Activated CD4-positive, CD25-positive, alpha-beta regulatory T cell treated with anti-CD3 and anti-CD28 coated beads, Interleukin-2, amount 50 U/mL, for 16 hours (primary cell): ENCODE data around the gene SAGE1.
"Not testable (repeated sequence)": the region's sequence is repeated elsewhere in the genome, so short reads cannot be mapped to it uniquely, and the experiment has no call there.

Experiments used
- DNase-seq: peaks from one replicate; pipeline ENCODE4 v3.0.0-alpha.2; 2020; ENCODE audit warnings: low read depth, low spot score

SAGE1 gene, protein sequence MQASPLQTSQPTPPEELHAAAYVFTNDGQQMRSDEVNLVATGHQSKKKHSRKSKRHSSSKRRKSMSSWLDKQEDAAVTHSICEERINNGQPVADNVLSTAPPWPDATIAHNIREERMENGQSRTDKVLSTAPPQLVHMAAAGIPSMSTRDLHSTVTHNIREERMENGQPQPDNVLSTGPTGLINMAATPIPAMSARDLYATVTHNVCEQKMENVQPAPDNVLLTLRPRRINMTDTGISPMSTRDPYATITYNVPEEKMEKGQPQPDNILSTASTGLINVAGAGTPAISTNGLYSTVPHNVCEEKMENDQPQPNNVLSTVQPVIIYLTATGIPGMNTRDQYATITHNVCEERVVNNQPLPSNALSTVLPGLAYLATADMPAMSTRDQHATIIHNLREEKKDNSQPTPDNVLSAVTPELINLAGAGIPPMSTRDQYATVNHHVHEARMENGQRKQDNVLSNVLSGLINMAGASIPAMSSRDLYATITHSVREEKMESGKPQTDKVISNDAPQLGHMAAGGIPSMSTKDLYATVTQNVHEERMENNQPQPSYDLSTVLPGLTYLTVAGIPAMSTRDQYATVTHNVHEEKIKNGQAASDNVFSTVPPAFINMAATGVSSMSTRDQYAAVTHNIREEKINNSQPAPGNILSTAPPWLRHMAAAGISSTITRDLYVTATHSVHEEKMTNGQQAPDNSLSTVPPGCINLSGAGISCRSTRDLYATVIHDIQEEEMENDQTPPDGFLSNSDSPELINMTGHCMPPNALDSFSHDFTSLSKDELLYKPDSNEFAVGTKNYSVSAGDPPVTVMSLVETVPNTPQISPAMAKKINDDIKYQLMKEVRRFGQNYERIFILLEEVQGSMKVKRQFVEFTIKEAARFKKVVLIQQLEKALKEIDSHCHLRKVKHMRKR

DNA sequence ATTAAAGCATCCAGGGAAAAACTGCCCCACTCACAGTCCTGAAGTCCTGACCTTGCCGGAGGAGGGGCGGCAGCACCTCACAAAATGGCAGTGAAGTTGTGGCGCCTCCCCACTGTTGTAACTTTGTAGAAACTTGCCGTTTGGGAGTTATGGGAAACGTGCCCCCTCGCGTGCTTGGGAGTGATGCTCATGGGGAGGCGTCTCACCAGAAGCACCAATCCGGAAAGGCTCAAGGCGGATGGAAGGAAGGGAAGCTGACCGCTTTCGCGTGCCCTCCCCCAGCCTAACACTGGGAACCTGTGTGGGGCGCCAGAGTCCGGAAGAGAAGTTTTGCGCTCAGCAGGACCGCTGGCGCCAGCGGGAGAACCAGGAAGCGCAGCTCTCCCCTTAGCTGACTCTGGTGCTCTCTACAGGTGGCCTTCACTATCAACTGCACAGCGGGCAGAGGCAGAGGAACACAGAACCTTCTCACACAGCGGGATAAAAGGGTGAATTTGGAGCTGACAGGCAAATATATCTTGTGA lies at the start of gene SAGE1, which contains the start of gene CT45A10:
Gene SAGE1, plus strand, starts transcription at position 423 of the 524 bp plus-strand sequence. CDS start 2,527 bp downstream, outside the sequence.
Gene CT45A10, minus strand, starts transcription at position 151 of the 524 bp plus-strand sequence. CDS start 8,100 bp downstream, outside the sequence.
- no peak for DNase-seq

DNA sequence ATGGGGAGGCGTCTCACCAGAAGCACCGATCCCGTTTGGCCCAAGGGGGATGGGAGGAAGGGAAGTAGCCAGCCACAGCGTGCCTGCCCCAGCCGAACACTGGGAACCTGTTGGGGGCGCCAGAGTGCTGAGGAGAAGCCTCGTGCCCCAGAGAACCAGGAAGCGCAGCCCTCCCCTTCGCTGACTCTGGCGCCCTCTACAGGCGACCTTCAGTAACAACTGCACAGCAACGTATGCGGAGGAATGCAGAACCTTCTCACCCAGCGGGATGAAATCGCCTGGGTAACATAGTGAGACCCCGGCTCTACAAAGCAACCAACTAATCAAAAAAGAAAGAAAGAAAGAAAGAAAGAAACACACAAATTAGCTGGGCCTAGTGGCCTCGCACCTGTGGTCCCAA lies 39.1 kb upstream of the SAGE1 start, which contains the start of gene CT45A8:
Gene CT45A8, minus strand, starts transcription at position 101 of the 400 bp plus-strand sequence. CDS start 3,755 bp downstream, outside the sequence.
- DNase-seq: not testable (repeated sequence)

DNA sequence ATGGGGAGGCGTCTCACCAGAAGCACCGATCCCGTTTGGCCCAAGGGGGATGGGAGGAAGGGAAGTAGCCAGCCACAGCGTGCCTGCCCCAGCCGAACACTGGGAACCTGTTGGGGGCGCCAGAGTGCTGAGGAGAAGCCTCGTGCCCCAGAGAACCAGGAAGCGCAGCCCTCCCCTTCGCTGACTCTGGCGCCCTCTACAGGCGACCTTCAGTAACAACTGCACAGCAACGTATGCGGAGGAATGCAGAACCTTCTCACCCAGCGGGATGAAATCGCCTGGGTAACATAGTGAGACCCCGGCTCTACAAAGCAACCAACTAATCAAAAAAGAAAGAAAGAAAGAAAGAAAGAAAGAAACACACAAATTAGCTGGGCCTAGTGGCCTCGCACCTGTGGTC lies 21.8 kb upstream of the SAGE1 start, which contains the start of gene CT45A9:
Gene CT45A9, minus strand, starts transcription at position 101 of the 400 bp plus-strand sequence. CDS start 3,751 bp downstream, outside the sequence.
- DNase-seq: not testable (repeated sequence)

DNA sequence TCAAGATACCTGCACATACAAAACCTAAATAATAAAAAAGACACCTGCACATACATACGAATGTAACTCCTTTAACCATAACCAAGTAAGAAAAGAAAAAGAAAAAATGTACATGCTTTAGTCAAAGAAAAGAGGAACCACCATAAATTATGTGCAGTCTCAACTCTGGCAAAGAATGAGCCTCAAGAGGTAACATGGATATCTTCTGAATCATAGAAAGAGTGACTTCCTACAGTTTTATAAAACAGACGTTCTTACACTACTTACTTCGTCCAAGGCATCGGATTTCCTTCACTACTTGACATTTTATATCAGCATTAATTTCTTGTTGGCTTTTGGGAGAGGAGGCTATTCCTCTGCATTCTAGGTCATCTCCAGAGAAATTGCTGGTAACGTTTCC lies 10.8 kb upstream of the SAGE1 start:
- DNase-seq: not testable (repeated sequence)

DNA sequence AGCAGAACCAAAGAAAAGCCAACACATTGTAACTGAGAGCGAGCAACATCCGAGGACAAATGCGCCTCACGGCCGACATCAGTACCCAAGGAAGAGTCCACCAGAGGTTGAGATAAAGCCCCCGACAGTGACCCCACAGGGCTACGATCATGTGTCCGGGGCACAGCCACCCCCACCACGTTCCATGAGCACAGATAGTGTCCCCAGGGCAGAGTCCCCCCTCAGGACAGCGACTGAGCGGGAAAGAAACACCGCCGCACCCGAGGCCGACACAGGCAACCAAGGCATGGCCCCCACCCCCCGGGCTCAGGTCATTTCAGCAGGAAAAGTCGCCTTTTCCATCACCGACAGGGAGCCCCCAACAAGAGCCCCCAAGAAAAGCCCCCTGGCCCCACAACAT lies 5.3 kb upstream of the SAGE1 start:
- not testable (repeated sequence) for DNase-seq

DNA sequence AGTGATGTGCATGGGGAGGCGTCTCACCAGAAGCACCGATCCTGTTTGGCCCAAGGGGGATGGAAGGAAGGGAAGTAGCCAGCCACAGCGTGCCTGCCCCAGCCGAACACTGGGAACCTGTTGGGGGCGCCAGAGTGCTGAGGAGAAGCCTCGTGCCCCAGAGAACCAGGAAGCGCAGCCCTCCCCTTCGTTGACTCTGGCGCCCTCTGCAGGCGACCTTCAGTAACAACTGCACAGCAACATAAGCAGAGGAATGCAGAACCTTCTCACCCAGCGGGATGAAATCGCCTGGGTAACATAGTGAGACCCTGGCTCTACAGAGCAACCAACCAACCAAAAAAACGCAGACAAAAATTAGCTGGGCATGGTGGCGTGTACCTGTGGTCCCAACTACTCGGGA lies 4.5 kb upstream of the SAGE1 start:
- not testable (repeated sequence) for DNase-seq

DNA sequence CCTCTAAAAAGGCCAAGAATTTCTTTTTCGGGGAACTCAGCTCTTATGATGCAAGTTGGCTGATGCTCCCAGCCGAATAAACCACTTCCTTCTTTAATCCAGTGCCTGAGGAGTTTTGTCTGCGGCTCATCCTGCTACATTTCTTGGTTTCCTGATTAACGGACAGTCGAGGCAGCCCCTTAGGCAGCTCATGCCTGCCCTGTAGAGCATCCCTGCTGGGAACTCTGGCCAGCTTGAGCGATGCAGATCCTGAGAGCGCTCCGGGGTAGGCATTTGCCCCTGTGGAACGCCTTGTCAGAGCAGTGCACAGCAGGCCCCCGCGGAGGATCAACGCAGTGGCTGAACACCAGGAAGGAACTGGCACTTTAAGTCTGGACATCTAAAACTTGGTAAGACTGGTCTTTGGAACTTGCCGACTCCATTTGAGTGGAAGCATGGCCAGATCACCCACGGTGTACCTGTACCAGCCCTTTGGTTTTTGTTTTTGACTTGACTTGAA lies 3.4 kb upstream of the SAGE1 start:
- DNase-seq: no peak

DNA sequence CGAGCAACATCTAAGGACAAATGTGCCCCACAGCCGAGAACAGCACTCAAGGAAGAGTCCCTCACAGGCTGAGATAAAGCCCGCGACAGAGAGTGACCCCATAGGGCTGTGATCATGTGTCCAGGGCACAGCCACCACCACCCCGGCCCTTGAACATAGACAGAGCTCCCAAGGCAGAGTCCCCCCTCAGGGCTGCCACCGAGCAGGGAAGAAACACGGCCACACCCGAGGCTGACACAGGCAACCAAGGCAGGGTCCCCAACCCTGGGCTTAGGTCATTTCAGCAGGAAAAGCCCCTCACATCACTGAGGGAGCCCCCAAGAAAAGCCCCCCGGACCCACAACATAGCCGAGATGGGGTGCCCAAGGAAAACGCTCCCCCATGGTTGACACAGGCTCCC lies 735 bp upstream of the SAGE1 start:
- DNase-seq: no peak

DNA sequence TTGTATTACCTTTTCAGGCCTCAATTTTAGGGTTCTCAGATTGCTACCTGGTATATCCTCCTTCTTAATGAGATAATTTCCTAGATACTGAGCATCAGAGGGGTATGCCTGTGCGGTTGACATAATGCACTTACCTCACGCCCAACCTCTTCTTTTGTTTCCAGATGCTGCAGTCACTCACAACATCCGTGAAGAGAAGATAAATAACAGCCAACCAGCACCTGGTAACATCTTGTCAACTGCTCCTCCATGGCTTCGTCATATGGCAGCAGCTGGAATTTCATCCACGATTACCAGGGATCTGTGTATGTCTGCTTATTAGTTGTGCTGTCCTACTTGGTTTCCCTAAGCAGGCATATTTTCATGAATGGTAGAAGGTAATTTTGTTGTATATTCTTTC lies 16.7 kb downstream of the SAGE1 start:
- no peak for DNase-seq

DNA sequence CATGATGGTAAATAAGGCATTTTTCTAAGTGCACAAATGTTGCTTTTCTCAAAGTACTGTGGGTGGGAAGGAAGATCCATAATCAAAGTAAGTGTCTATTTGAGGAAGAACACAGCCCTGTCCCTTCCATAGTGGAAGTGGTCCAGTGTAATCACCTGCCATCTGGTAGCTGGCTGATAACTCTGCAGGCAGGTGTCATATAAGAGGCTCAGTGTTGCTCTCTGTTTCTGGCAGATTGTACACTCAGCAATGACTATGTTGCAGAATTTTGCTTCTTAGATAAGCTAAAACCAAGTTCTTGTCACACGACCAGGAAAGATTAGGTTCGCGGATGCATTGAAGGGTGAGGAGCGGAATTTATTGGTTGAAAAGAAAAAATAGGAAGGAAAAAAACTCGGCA lies 20.9 kb downstream of the SAGE1 start:
- DNase-seq: no peak

DNA sequence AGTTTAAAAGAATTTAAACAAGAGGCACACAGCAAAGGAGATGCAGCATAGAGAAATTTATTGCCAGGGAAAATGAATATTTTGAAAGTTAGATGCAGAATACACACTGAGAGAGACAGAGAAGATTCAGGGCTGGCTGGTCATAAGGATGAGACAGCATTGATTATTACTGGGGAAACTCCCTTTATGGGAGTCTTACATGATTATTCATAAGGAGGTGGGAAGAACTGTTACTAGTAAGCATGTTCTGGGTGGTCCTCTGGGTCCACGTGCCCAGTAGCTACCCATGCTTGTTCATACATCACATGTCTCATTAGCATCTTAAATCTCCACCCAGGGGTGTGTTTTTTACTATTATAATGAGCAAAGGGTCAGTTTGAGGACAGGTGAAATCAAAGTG lies 27.0 kb downstream of the SAGE1 start:
- not testable (repeated sequence) for DNase-seq

DNA sequence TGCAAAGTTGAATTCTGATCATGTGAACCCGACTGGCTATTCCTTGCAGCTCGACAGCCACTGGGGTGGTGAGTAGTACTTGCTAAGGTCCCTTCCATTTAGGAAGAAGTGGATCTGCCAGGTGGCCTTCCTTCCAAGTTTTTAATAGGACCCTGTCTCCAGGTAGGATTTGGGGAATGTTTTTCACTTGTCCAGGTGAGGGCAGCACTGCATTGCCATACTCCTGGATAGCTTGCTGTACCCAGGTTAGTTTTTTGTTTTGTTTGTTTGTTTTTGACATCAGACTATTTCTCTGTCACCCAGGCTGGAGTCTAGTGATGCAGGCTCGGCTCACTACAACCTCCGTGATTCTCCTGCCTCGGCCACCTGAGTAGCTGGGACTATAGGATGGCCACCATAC lies 29.8 kb downstream of the SAGE1 start:
- no peak for DNase-seq

DNA sequence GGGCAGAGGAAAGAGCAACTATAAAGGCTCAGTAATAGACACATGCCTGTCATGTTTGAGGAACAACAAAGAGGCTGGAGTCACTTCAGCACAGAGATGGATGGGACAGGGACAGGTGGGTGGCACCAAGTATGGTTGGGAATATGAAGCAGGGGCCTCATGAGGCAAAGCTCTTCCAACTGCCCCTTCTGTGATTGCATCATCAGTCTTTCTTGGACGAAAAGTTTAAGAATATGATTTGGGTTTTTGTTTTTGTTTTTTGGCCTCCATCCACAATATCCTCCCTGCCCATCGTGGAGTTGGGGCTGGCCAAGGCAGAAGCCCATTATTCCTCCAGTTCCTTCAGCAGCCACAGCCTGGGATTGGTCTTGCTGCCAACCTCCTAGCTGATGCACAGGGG lies 34.4 kb downstream of the SAGE1 start:
- DNase-seq: no peak

DNA sequence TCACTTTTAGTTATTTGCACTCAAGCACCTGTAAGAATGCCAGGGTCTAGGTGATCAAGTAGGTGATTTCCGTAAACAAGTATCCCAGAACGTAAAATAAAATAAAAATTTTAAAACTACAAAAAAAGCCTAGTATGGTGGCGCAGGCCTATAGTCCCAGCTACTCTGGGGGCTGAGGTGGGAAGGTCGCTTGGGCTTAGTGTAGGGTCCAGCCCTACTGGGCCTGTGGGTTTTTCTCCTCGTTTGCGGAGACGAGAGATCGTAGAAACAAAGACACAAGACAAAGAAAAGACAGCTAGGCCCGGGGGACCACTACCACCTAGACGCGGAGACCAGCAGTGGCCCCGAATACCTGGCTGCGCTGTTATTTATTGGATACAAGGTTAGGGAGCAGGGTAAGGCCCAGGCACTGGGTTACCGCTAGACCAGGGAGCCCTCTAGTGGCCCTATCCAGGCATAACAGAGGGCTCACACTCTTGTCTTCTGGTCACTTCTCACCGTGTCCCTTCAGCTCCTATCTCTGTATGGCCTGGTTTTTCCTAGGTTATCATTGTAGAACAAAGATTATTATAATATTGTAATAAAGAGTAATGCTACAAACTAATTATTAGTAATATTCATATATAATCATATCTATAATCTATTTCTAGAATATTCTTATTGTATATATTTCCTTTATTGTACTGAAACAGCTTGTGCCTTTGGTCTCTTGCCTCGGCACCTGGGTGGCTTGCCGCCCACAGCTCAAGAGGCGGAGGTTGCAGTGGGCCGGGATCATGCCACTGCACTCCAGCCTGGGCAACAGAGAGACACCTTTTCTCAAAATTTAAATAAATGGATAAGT lies 38.4 kb downstream of the SAGE1 start:
- DNase-seq: no peak

DNA sequence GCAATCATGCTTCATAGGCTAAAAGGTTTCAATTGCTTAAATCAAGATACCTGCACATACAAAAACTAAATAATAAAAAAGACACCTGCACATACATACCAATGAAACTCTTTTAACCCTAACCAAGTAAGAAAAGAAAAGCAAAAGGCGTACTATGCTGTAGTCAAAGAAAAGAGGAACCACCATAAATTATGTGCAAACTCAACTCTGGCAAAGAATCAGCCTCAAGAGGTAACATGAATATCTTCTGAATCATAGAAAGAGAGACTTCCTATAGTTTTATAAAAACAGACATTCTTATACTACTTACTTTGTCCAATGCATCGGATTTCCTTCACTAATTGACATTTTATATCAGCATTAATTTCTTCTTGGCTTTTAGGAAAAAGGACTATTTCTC lies 51.0 kb downstream of the SAGE1 start:
- DNase-seq: no peak

DNA sequence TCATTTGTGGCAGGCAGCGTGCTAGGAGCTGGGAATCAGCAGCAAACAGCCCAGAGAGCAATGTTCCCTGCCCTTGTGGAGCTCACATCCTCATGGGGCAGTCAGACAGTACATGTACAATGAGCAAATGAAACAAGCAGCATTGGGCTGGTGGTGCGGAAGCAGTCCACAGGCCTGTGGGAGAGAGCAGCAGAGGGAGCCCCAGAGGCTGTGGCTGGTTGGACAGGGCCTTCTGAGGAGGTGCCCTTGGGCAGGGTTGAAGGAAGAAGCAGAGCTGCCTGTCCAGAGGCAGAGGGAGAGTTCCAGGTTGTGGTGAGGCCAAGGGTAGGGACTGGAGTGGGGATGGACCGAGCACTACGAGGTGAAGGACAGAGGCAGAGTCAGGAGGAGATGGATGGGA lies 57.8 kb downstream of the SAGE1 start:
- DNase-seq: no peak
